HG02610 (cell line): ENCODE results near the gene PTGFRN.

Experiments
- ATAC-seq: cut with Tn5 transposase; IDR thresholded peaks from one replicate; pipeline ENCODE4 v1.9.1; 2021; ENCODE audit warnings: mild to moderate bottlenecking, moderate library complexity; ENCODE audit not compliant: unreplicated experiment

PTGFRN gene

DNA sequence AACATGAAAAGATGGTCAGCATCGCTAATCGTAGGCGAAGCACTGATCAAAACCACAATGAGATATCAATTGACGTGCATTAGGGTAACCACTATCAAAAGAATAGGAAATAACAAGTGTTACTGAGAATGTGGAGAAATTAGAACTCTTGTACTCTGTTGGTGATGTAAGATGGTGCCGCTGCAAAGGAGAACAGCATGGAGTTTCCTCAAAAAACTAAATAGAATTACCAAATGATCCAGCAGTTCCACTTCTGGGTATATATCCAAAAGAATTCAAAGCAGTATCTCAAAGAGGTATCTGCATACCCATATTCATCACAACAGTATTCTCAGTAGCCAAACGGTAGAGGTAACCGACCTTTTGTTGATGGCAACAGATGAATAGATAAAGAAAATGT lies 83.6 kb downstream of the PTGFRN start:
- no peak for ATAC-seq

DNA sequence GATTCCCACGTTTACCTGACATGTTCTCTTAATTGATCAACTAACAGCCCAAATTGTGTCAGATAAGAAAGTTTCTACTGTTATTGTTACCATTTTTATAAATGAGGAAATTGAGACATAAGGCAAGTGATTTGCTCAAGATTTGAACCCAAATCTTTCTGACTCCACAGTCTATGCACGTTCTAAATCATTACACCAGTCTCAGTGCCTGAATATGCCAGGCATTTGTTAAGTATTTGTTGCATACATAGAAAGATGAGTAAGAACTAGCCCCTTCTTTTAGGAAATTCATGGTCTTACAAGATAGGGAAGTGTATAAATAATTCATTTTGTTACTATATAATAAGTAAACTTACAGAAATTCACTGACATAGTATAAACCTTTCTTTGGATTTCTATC lies 84.7 kb downstream of the PTGFRN start:
- ATAC-seq = no peak

DNA sequence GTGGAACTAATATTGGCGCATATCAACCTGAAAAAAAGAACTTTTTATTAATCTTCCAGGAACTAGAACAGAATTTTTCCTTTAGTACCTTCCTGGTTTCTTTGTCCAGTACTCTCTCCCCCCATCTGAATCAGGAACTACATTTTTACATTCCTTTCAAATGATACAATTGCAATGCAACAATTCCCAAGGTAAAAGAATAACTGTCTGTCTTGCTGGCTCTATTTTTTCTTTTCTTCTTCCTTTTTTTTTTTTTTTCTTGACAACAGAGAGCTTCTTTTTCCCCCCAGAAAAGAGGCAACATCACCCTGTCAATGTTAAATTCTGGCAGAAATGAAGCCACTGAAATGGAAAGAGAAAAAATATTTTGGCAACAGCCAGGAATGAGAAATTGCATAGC lies 87.3 kb downstream of the PTGFRN start:
- no peak for ATAC-seq

DNA sequence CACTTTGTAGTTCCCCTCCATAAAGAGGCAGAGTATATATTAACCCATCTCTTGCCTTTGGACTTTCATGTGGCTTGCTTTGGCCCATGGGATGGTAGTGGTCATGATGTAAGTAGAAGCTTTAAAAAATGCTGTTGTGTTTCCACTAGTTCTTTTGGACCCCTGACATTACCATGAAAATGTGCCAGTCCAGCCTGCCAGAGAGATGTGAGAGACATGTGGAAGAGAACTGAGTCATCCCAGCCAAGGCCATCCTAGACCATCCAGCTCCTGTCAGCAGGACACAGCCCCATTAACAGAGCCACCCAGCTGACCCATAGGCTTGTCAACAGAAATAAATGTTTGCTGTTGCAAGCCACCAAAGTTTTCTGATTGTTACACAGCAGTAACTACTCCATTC lies 87.9 kb downstream of the PTGFRN start:
- no peak for ATAC-seq

DNA sequence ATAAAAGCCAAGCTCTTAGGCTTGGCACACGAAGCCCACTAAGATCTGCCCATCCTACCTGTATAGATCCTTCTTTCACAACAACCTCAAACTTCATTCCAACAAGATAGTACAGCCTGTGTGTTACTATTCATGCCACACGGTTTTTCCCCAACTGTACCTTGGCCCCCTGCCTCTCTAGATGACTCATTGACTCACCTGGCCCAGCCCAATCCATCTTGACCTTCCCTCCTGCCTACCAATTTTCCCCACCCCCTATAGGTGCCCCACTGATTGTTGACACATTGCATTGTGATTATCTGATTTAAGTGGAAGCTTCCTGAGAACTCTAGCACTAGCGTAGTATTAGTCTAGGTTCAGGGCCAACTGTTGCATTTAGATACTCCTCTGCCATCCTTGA lies 89.9 kb downstream of the PTGFRN start:
- no peak for ATAC-seq

DNA sequence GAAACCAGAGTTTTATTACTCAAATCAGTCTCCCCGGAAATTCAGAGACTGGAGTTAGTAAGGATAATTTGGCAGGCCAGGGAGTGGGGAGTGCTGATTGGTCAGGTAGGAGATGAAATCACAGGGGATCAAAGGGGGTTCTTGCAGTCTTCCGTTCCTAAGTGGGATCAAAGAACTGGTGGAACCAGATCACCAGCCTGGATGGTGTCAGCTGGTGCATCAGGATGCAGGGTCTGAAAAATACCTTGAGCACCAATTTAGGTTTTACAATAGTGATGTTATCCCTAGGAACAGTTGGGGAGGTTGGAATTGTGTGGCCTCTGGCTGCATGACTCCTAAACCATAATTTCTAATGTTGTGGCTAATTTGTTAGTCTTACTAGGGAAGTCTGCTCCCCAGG lies 90.4 kb downstream of the PTGFRN start:
- no peak for ATAC-seq

DNA sequence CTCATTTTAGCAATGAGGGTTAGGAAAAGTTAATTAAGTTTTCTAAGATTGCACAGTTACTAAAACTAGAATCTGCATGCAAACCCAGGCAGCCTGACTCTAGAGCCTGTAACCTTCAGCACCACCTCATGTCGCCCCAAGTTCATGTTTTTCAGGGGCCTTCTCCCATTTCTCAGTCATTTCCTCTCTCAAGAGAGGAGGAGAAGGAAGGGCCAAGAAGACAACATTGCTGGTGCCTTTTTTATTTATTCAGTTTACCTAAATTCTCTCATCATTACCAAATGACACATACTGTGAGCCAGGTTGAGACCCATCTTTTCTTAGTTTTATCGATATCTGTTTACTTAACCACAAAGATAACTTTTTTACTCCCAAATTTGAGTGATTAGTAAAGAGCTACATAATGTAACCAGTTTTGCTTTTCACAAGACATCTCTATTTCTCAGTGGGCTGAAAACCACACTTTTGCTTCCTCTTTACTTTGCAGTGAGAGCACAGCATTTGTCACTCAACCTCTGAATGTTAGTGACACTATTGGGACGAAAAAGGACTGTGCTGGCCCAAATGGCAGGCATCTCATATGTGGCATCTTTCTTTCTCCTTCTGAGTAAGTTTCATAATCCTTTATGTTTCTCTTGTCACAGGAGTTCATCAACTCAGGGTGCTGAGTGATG lies 91.7 kb downstream of the PTGFRN start, which contains the start of gene CD101:
Gene CD101 (plus strand): TSS at position 507 of the 674 bp plus-strand sequence. CDS start 58 bp downstream, at position 565.
- peak; percentile 94 for ATAC-seq

DNA sequence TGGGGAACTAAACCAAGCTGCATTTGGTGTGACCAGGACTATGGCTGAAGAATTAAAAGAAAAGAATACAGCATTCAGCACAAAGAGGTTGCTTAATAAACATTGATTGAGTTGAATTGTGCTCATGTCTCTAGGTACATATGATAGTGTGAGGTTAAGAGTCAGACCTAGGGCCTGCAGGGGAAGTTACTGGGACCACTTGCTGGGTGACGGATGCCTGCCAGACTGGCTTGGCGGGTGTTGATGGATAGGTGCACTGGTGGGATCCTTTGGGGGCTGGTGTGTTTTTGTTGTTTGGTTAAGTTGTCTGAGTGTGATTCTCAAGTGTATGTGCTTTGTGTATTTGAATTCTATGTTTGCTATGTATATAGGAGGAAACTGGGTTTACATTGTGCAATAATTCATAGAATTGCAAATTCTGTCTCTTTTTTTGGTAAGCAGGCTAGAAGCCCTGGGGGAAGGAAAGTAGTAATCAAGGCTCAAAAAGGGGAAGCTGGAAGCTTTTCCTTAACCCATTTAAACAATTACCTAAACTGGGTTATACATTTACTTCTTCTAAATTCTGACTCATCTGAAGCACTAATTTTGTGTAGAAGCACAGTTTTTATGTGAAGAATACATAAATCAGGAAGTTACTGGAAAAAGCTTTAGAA lies 93.6 kb downstream of the PTGFRN start:
- no peak for ATAC-seq

DNA sequence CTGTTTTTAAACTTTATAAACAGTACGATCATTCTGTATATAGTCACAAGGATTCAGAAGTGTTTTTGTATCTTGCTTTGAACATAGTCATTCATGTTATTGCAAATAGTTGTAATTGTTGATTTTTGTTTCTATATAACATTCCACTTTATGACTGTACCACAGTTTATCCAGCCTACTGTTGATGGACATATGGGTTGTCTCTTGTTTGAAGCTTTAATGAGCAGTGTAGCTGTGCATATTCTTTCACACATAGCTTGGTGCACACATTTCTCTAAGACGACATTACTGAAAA lies 98.0 kb downstream of the PTGFRN start:
- no peak for ATAC-seq

DNA sequence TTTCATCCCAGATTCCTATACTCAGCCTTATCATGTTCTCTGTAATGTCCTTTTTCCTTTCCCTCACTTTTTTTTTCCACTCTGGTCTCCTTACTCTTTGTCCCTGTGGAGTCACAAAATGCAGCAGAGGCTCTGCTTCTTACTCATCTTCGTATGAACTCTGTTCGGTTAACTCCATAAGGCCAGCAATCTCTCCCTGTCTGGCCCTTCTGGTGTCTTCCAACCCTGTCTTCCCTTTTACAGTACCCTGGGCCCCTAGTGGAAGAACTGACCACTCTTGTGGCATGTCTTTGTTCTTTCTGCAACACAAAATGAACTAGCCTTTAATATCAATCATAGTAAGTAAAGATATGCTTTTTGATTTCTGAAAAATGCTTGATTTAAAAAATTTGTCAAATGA lies 98.9 kb downstream of the PTGFRN start:
- no peak for ATAC-seq

DNA sequence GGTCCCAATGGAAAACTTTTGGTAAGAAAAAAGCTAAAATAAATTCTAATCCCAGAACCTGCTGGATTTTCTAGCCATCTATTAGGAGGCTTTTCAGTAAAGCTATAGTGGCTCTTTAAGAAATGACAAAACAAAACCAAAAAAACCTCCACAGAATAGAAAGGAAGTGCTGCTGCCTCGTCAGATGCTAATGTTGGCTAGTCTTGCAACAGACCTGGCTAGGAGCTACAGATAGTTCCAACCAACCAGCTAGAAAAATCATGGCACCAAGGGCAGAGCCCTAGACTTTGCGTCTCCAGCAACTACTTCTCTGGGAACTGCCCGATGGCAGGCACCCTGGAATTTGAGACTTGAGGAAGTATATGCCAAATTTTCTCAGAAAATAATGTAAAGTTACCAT lies 99.4 kb downstream of the PTGFRN start:
- no peak for ATAC-seq

DNA sequence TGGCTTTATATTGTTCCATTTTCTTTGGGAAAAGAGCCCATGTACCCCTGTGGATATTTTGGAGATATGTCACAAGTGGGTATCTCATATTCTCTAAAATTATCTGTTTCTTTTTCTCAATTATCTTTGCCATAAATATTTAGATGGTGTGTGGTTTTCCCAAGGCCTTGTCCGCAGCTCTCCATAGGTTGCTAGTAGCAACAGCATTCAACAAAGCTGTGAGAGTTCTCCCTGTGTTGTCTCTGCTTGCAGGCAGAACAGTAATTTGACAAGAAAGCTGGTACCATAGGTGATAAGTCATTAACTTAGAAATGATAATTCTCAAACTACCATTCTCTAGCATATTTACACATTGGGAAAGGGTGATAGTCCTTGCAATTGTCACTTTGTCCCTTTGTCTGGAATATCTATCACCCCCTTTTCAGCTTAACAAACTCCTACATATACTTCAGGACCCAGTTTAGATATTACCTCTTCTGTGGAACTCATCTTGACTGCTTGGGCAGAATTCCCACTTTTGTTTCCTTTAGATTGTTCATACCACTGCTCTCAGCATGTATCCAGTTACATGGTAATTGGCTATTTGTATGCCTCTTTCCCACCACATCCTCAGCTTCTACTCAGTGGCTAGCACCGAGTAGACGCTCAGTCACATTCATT lies 100.7 kb downstream of the PTGFRN start:
- no peak for ATAC-seq

DNA sequence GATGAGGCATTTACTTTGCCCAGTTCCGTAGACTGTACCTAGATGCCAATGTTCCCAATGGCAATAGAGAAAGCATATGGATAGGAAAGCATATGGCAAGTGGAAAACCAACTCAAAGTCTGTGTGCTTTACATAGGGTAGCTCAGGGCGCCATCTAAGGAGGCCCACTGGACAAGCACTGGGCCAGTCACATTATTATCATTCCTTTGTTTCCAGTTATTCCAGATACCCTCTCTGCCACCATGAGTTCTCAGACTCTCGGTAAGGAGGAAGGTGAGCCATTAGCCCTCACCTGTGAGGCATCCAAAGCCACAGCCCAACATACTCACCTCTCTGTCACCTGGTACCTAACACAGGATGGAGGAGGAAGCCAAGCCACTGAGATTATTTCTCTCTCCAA lies 101.6 kb downstream of the PTGFRN start:
- ATAC-seq = no peak

DNA sequence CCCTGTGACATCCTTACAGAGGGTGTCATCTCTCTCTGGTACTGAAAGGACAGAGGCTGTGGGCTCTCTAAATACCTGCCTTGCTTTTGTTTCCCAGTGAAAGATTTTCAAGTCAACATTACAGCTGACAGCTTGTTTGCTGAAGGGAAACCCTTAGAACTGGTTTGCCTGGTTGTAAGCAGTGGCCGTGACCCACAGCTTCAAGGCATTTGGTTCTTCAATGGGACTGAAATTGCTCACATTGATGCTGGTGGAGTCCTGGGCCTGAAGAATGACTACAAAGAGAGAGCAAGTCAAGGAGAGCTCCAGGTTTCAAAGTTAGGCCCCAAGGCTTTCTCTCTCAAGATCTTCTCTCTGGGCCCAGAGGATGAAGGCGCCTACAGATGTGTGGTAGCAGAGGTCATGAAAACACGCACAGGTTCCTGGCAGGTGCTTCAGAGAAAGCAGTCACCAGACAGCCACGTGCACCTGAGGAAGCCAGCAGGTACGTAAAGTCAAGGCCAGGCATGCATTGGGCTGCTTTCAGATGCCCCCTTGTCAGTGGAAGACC lies 103.7 kb downstream of the PTGFRN start:
- no peak for ATAC-seq

DNA sequence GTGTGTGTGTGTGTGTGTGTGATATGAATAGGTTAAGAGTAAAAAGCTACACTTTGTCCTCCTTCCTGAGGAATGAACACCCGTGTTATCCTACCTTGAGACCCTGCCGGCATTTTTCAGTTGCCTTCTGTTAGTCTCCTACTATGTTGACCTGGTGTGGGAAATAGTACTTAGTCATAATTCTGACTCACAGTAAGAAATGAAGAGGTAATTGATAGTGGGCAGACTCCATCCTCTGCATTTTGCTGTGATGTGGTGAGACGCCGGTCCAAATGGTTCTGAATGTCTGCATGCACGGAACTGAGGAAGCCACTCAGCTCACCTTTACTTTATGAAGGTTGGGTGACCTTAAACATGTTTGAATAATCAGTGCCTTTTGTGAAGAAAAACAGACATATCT lies 104.5 kb downstream of the PTGFRN start:
- no peak for ATAC-seq

DNA sequence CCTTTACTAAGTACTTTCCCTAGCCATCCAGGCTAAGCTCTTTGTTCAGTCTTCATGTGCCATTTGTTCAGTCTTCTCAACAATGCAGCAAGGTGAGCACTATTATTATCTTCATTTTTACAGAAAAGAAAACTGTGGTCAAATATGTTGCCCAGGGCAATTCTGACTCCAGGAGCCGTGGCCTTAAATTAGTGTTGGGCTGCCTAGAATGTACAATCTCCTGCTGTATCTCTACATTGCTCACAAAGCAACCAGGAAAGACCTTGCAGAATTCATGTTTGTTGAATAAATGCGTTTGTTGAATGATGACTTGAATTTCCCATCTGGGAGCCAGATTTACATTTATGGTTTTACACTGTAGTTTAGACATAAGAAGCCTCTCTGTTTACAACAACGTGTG lies 106.0 kb downstream of the PTGFRN start:
- no peak for ATAC-seq

DNA sequence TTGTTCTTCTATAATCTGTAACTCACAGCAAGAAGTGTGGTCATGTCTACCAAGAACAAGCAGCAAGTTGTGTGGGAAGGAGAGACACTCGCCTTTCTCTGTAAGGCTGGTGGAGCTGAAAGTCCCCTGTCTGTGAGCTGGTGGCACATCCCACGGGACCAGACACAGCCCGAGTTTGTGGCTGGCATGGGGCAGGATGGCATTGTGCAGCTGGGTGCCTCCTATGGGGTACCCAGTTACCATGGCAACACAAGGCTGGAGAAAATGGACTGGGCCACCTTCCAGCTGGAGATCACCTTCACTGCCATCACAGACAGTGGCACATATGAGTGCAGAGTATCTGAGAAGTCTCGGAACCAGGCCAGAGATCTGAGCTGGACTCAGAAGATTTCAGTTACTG lies 107.3 kb downstream of the PTGFRN start:
- no peak for ATAC-seq

DNA sequence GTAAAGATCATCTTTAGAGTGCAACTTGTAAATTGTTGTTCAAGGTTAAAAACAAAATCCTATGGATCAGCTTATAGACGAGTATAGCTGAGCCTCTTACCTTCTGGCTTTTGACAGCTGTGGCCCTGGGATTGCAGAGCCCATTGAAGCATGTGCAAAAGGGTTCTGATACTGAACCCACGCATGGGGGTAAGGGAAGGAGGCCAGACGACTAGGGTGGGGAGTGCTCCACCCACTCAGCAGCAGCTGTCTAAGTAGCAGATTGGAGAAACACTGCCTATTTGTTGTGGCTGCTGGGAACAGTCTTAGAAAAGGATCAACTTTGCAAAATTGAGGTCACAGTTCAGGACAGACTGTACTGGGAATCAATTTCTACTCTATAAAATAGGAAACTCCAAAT lies 107.9 kb downstream of the PTGFRN start:
- ATAC-seq = no peak

DNA sequence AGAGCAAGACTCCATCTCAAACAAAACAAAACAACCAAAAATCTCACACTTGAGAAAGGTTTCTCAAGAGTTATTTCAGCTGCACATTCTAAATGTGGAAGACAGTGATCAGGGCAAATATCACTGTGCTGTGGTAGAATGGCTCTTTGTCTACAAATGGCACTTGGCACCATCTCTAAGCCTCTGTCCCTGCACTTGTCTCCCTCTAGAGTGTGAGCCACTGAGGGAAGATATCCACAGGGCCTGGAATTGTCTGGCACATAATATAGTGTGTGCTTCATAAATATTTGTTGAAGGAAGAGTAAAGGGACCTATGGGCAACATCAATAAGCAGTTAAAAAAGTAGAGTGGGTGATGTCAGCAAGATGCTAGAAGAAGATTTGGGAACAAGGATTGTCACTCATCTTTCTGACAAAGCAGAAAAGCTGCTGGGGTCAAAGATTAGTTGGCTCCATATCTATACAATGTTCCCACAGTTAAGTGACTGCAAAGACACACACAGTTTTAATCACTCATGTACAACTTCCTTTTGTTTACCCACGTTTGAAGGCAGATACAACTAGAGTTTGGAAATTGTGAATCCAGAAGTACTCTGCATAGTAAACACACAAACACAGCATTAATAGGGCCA lies 110.9 kb downstream of the PTGFRN start:
- no peak for ATAC-seq

DNA sequence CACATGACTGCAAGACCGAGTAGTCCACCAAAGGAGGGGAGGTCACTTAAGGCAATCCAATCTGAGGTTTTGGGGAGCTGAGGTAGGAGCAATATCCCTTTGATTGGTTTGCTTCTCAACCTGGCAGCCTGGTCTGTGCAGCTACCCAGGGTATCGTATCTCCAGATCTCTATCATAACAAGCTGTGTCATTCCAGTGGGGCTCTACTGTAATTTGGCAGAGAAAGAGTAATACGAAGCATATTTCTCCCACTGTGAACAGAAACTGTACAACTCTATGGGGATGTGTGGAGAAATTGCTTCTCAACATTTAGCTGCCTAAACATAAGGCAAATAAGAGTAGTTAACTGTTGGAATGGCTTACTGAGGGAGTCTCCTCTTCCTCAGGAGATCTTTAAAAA lies 112.4 kb downstream of the PTGFRN start:
- no peak for ATAC-seq

DNA sequence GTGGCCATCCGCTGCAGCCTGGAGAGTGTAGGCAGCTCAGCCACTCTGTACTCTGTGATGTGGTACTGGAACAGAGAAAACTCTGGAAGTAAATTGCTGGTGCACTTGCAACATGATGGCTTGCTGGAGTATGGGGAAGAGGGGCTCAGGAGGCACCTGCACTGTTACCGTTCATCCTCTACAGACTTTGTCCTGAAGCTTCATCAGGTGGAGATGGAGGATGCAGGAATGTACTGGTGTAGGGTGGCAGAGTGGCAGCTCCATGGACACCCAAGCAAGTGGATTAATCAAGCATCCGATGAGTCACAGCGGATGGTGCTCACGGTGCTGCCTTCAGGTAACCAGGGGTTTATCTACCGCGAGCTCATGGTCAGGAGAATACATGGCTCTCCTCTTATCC lies 115.9 kb downstream of the PTGFRN start:
- no peak for ATAC-seq

DNA sequence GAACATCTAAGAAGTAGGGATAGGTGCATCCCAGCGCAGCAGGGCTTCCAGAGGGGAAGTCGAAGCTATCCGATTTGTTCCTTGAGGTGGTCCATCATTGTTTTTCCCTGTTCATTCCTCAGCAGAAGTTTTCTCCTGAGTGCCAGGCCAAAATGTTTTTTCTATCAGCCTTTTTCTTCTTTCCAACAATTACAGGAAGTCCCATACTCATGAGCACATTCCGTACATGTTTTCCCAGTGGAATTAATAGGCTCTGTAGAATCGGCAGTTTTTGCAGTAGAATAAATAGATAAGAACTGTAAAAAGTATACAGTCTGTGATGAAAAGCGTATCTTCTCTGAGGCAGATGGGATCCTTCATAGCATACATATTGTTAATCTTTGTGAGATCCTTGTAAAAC lies 116.6 kb downstream of the PTGFRN start:
- no peak for ATAC-seq
